ENCODE measurements around the gene ADAMTSL3. TPM values are rescaled to one million over a fixed set of nuclear protein-coding genes. Genes with fewer than 3 reads are reported as not detected.

The ADAMTSL3 gene
- total RNA-seq, 5 donors from 2014 or later (not counting 1 experiment from before 2014, with no cell fraction given): 0.07 to 0.15 (median 0.12) TPM; not detected in 1

GRCh38 chr15:83855956-83856355, 202.0 kb downstream of the ADAMTSL3 start:
- POLR2A ChIA-PET: interaction anchor here in 1 of 2 donors (0.7 kb wide), 1 partner anchor 30 kb away, joined by 3 read pairs; no protein-coding TSS in a partner anchor
- H3K27ac ChIP-seq (ENCODE audit: low read length): no peak overlapping the region
- peaks cover 0 to 2% of the 10 kb centered on the region in 2 experiments for H3K27me3 ChIP-seq (replicated peaks in 1 of 2; ENCODE audit: control insufficient read depth in 2 of 2, extremely low read depth in 1 of 2, insufficient read depth in 2 of 2, low read length in 1 of 2)
- CTCF ChIA-PET: no interaction called here
- Mint-ChIP-seq H3K4me1 (no peaks in the 10 kb centered on the region), H3K27me3 (peaks cover 7 to 10% of the 10 kb centered on the region in 2 donors), H3K27ac (no peak overlapping the region), H3K36me3 (no peaks in the 10 kb centered on the region), H3K4me3 (no peak overlapping the region), H3K9me3 (no peaks in the 10 kb centered on the region)
- H3K9me3 ChIP-seq: no peaks in the 10 kb centered on the region
- ATAC-seq (replicated peaks in 1 of 4): no peak
- no peak overlapping the region for H3K4me3 ChIP-seq (ENCODE audit: control insufficient read depth in 1 of 2, extremely low read depth in 1 of 2, low read length in 1 of 2)
- no peaks in the 10 kb centered on the region for H3K36me3 ChIP-seq (ENCODE audit: control insufficient read depth in 2 of 2, extremely low read depth in 1 of 2, insufficient read depth in 1 of 2, low read length in 1 of 2)
- no peaks in the 10 kb centered on the region for H3K4me1 ChIP-seq (ENCODE audit: control insufficient read depth in 1 of 2, extremely low read depth in 1 of 2, insufficient read depth in 2 of 2, low read length in 2 of 2)
- WGBS (ENCODE audit: insufficient coverage): no CpG with 5 or more reads among the region's 1 CpG
- no peak for DNase-seq

DNA sequence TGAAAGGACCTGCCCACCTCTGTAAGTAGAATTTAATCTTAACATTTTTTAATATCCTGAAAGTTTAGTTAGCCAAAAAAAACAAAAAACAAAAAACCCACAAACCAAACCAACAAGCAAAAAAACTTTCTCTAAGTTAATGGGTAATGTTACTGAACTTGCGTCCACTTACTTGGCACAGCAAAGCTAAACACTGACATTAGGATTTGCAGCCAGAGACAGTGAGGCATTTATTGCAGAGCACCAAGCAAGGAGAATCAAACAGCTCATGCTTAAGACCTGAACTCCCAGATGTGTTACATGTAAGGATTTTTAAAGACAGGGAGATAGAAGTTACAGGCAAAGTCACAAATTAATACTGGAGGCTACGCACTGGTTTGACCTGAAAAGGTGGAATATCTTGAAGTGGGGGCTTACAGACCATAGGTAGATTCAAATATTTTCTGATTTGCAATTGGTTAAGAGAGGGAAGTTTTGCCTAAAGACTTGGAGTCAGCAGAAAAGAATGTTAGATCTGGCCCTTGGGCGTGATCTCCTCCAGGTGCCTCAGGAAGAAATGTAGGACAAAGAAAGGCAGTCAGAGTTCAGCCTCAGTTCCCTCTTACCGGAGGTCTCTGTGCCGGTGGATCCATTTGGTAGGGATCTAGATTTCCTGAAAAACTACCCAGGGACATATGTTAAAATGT, 205.0 kb downstream of the ADAMTSL3 start:
- POLR2A ChIA-PET: no interaction called here
- Histone ChIP-seq H3K27me3 (replicated peaks in 1 of 2; ENCODE audit: control insufficient read depth in 2 of 2, extremely low read depth in 1 of 2, insufficient read depth in 2 of 2, low read length in 1 of 2) (peaks cover 0 to 2% of the 10 kb centered on the region in 2 experiments), H3K9me3 (no peaks in the 10 kb centered on the region), H3K4me3 (ENCODE audit: control insufficient read depth in 1 of 2, extremely low read depth in 1 of 2, low read length in 1 of 2) (no peak overlapping the region), H3K36me3 (ENCODE audit: control insufficient read depth in 2 of 2, extremely low read depth in 1 of 2, insufficient read depth in 1 of 2, low read length in 1 of 2) (no peaks in the 10 kb centered on the region), H3K4me1 (ENCODE audit: control insufficient read depth in 1 of 2, extremely low read depth in 1 of 2, insufficient read depth in 2 of 2, low read length in 2 of 2) (no peaks in the 10 kb centered on the region), H3K27ac (ENCODE audit: low read length) (no peak overlapping the region)
- H3K4me3 Mint-ChIP-seq: no peak overlapping the region
- DNase-seq (no peak), ATAC-seq (replicated peaks in 1 of 4) (no peak)
- WGBS (ENCODE audit: insufficient coverage): 88% methylated on average over 1 of the region's 5 CpGs
- no peaks in the 10 kb centered on the region for H3K36me3 Mint-ChIP-seq
- H3K27ac Mint-ChIP-seq: no peak overlapping the region
- H3K4me1 Mint-ChIP-seq: no peaks in the 10 kb centered on the region
- peaks cover 10 to 11% of the 10 kb centered on the region in 2 donors for H3K27me3 Mint-ChIP-seq
- H3K9me3 Mint-ChIP-seq: peaks cover 0 to 5% (median 0%) of the 10 kb centered on the region in 3 donors
- CTCF ChIA-PET: no interaction called here

DNA sequence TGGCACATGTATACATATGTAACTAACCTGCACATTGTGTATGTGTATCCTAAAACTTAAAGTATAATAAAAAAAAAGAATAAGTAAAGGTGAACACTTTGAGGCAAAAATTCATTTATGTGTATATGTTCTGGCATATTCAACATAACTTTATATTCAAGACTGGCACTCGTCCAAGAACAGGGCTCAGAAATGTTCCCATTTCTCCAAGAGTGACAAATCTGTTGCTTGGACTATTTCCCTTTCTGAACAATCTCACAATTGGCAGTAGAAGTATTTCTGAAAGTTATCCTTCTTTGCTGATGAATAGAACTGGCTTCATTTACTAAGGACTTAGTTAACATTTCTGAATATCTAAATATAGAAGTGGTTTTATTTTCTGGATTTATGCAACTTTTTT, 212.8 kb downstream of the ADAMTSL3 start:
- H3K36me3 ChIP-seq (ENCODE audit: control insufficient read depth in 2 of 2, extremely low read depth in 1 of 2, insufficient read depth in 1 of 2, low read length in 1 of 2): no peaks in the 10 kb centered on the region
- H3K27ac ChIP-seq (ENCODE audit: low read length): no peak overlapping the region
- no peaks in the 10 kb centered on the region for H3K9me3 ChIP-seq
- CTCF ChIA-PET: no interaction called here
- H3K27me3 ChIP-seq (replicated peaks in 1 of 2; ENCODE audit: control insufficient read depth in 2 of 2, extremely low read depth in 1 of 2, insufficient read depth in 2 of 2, low read length in 1 of 2): no peaks in the 10 kb centered on the region
- Mint-ChIP-seq H3K4me1 (no peaks in the 10 kb centered on the region), H3K36me3 (no peaks in the 10 kb centered on the region), H3K27me3 (peaks cover 0 to 8% of the 10 kb centered on the region in 2 donors), H3K4me3 (no peak overlapping the region), H3K27ac (no peak overlapping the region), H3K9me3 (peaks cover 0 to 4% (median 0%) of the 10 kb centered on the region in 3 donors)
- DNase-seq (no peak), ATAC-seq (replicated peaks in 1 of 4) (no peak)
- no peak overlapping the region for H3K4me3 ChIP-seq (ENCODE audit: control insufficient read depth in 1 of 2, extremely low read depth in 1 of 2, low read length in 1 of 2)
- POLR2A ChIA-PET: no interaction called here
- H3K4me1 ChIP-seq (ENCODE audit: control insufficient read depth in 1 of 2, extremely low read depth in 1 of 2, insufficient read depth in 2 of 2, low read length in 2 of 2): no peaks in the 10 kb centered on the region
- WGBS (ENCODE audit: insufficient coverage): no CpG with 5 or more reads among the region's 1 CpG

DNA sequence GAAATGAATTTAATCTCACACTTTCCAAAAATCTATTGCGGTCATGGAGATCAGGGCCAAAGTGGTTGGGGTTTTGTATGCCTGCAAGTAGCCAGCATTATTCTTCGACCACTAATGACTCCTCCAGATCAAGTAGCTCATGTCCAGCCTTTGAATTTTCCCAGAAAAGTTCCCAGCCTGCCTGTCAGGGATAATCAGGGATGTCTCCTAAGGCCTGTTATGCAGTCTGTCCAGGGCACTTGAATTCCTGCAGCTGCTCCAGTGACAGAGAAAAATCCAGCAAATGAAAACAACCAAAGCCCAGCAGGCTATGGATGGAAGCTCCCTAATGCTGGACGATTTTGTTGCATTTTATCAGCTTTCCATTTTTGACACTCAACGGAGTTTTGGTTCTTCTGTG, 215.4 kb downstream of the ADAMTSL3 start:
- no peaks in the 10 kb centered on the region for H3K27me3 ChIP-seq (replicated peaks in 1 of 2; ENCODE audit: control insufficient read depth in 2 of 2, extremely low read depth in 1 of 2, insufficient read depth in 2 of 2, low read length in 1 of 2)
- no peak overlapping the region for H3K27ac ChIP-seq (ENCODE audit: low read length)
- no peaks in the 10 kb centered on the region for H3K9me3 Mint-ChIP-seq
- no peaks in the 10 kb centered on the region for H3K4me1 Mint-ChIP-seq
- H3K4me1 ChIP-seq (ENCODE audit: control insufficient read depth in 1 of 2, extremely low read depth in 1 of 2, insufficient read depth in 2 of 2, low read length in 2 of 2): no peaks in the 10 kb centered on the region
- no peak overlapping the region for H3K4me3 Mint-ChIP-seq
- H3K27me3 Mint-ChIP-seq: peaks cover 0 to 5% of the 10 kb centered on the region in 2 donors
- H3K27ac Mint-ChIP-seq: no peak overlapping the region
- H3K4me3 ChIP-seq (ENCODE audit: control insufficient read depth in 1 of 2, extremely low read depth in 1 of 2, low read length in 1 of 2): no peak overlapping the region
- H3K9me3 ChIP-seq: no peaks in the 10 kb centered on the region
- no peaks in the 10 kb centered on the region for H3K36me3 Mint-ChIP-seq
- POLR2A ChIA-PET: no interaction called here
- DNase-seq (no peak), ATAC-seq (replicated peaks in 1 of 4) (no peak)
- 86% methylated on average over 2 of the region's 4 CpGs for WGBS (ENCODE audit: insufficient coverage)
- CTCF ChIA-PET: no interaction called here
- H3K36me3 ChIP-seq (ENCODE audit: control insufficient read depth in 2 of 2, extremely low read depth in 1 of 2, insufficient read depth in 1 of 2, low read length in 1 of 2): no peaks in the 10 kb centered on the region

GRCh38 chr15:83871808-83872559, 218.1 kb downstream of the ADAMTSL3 start:
- Mint-ChIP-seq H3K27me3 (peaks cover 0 to 5% of the 10 kb centered on the region in 2 donors), H3K4me1 (no peaks in the 10 kb centered on the region), H3K9me3 (no peaks in the 10 kb centered on the region), H3K36me3 (no peaks in the 10 kb centered on the region), H3K4me3 (no peak overlapping the region), H3K27ac (no peak overlapping the region)
- H3K9me3 ChIP-seq: no peaks in the 10 kb centered on the region
- no peaks in the 10 kb centered on the region for H3K36me3 ChIP-seq (ENCODE audit: control insufficient read depth in 2 of 2, extremely low read depth in 1 of 2, insufficient read depth in 1 of 2, low read length in 1 of 2)
- no peaks in the 10 kb centered on the region for H3K4me1 ChIP-seq (ENCODE audit: control insufficient read depth in 1 of 2, extremely low read depth in 1 of 2, insufficient read depth in 2 of 2, low read length in 2 of 2)
- ATAC-seq (replicated peaks in 1 of 4): no peak
- no peak overlapping the region for H3K27ac ChIP-seq (ENCODE audit: low read length)
- POLR2A ChIA-PET: no interaction called here
- CTCF ChIA-PET: no interaction called here
- H3K4me3 ChIP-seq (ENCODE audit: control insufficient read depth in 1 of 2, extremely low read depth in 1 of 2, low read length in 1 of 2): no peak overlapping the region
- no peaks in the 10 kb centered on the region for H3K27me3 ChIP-seq (replicated peaks in 1 of 2; ENCODE audit: control insufficient read depth in 2 of 2, extremely low read depth in 1 of 2, insufficient read depth in 2 of 2, low read length in 1 of 2)
- WGBS (ENCODE audit: insufficient coverage): 81% methylated on average over 3 of the region's 7 CpGs
- DNase-seq: no peak

DNA sequence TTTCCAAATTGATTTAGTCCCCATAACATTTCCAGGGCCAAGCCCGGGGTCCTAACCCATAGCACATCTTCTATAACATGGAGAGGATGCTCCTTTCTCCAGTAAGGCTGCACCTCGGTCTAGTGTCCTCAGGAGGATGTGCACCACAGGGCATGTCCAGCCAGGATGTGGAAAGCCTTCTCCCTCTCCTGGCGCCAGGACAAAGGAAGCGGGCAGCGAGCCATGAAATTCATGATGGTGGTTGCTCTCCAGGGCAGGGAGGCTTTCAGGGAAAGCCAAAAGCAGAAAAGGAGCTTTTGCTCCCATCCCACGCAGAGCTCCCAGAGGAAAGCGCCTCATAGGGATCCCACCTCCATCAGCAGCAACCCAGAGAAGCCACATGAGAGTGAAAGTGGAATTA, 220.0 kb downstream of the ADAMTSL3 start:
- Histone ChIP-seq H3K9me3 (no peaks in the 10 kb centered on the region), H3K4me3 (ENCODE audit: control insufficient read depth in 1 of 2, extremely low read depth in 1 of 2, low read length in 1 of 2) (no peak overlapping the region), H3K4me1 (ENCODE audit: control insufficient read depth in 1 of 2, extremely low read depth in 1 of 2, insufficient read depth in 2 of 2, low read length in 2 of 2) (no peaks in the 10 kb centered on the region), H3K36me3 (ENCODE audit: control insufficient read depth in 2 of 2, extremely low read depth in 1 of 2, insufficient read depth in 1 of 2, low read length in 1 of 2) (no peaks in the 10 kb centered on the region), H3K27me3 (replicated peaks in 1 of 2; ENCODE audit: control insufficient read depth in 2 of 2, extremely low read depth in 1 of 2, insufficient read depth in 2 of 2, low read length in 1 of 2) (no peaks in the 10 kb centered on the region), H3K27ac (ENCODE audit: low read length) (no peak overlapping the region)
- POLR2A ChIA-PET: no interaction called here
- Mint-ChIP-seq H3K4me3 (no peak overlapping the region), H3K27ac (no peak overlapping the region), H3K27me3 (peaks cover 0 to 4% of the 10 kb centered on the region in 2 donors), H3K9me3 (no peaks in the 10 kb centered on the region), H3K36me3 (no peaks in the 10 kb centered on the region), H3K4me1 (no peaks in the 10 kb centered on the region)
- WGBS (ENCODE audit: insufficient coverage): 40% methylated on average over 1 of the region's 7 CpGs
- DNase-seq (no peak), ATAC-seq (replicated peaks in 1 of 4) (no peak)
- CTCF ChIA-PET: no interaction called here

All from T-cell (primary cell).